ENCODE results near the gene CNTLN. TPM values are rescaled to one million over a fixed set of nuclear protein-coding genes. Genes with fewer than 3 reads are reported as not detected.

CNTLN gene
- total and polyA plus RNA-seq, 2 experiments from 2014 or later: 17.7 to 21.8 TPM

DNA sequence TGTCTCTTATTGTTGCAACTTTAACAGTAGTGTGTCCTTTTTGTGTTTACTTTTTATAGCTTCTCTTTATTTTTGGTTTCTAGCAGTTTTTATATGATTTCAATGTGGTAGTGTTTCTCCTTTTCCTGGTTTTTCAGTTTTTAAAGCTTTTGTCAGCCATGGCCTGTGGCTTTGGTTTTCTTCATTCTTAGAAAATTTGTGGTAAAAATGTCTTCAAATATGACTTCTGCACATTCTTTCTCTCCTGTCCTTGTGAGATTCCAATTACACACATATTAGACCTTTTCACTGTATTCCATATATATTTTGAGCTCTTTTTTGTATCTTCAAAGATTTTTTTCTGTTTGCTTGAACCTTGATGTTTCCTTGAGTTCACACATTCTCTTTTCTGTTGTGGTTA lies 180.5 kb downstream of the CNTLN start (continued):
- TF ChIP-seq, protein P1, sequence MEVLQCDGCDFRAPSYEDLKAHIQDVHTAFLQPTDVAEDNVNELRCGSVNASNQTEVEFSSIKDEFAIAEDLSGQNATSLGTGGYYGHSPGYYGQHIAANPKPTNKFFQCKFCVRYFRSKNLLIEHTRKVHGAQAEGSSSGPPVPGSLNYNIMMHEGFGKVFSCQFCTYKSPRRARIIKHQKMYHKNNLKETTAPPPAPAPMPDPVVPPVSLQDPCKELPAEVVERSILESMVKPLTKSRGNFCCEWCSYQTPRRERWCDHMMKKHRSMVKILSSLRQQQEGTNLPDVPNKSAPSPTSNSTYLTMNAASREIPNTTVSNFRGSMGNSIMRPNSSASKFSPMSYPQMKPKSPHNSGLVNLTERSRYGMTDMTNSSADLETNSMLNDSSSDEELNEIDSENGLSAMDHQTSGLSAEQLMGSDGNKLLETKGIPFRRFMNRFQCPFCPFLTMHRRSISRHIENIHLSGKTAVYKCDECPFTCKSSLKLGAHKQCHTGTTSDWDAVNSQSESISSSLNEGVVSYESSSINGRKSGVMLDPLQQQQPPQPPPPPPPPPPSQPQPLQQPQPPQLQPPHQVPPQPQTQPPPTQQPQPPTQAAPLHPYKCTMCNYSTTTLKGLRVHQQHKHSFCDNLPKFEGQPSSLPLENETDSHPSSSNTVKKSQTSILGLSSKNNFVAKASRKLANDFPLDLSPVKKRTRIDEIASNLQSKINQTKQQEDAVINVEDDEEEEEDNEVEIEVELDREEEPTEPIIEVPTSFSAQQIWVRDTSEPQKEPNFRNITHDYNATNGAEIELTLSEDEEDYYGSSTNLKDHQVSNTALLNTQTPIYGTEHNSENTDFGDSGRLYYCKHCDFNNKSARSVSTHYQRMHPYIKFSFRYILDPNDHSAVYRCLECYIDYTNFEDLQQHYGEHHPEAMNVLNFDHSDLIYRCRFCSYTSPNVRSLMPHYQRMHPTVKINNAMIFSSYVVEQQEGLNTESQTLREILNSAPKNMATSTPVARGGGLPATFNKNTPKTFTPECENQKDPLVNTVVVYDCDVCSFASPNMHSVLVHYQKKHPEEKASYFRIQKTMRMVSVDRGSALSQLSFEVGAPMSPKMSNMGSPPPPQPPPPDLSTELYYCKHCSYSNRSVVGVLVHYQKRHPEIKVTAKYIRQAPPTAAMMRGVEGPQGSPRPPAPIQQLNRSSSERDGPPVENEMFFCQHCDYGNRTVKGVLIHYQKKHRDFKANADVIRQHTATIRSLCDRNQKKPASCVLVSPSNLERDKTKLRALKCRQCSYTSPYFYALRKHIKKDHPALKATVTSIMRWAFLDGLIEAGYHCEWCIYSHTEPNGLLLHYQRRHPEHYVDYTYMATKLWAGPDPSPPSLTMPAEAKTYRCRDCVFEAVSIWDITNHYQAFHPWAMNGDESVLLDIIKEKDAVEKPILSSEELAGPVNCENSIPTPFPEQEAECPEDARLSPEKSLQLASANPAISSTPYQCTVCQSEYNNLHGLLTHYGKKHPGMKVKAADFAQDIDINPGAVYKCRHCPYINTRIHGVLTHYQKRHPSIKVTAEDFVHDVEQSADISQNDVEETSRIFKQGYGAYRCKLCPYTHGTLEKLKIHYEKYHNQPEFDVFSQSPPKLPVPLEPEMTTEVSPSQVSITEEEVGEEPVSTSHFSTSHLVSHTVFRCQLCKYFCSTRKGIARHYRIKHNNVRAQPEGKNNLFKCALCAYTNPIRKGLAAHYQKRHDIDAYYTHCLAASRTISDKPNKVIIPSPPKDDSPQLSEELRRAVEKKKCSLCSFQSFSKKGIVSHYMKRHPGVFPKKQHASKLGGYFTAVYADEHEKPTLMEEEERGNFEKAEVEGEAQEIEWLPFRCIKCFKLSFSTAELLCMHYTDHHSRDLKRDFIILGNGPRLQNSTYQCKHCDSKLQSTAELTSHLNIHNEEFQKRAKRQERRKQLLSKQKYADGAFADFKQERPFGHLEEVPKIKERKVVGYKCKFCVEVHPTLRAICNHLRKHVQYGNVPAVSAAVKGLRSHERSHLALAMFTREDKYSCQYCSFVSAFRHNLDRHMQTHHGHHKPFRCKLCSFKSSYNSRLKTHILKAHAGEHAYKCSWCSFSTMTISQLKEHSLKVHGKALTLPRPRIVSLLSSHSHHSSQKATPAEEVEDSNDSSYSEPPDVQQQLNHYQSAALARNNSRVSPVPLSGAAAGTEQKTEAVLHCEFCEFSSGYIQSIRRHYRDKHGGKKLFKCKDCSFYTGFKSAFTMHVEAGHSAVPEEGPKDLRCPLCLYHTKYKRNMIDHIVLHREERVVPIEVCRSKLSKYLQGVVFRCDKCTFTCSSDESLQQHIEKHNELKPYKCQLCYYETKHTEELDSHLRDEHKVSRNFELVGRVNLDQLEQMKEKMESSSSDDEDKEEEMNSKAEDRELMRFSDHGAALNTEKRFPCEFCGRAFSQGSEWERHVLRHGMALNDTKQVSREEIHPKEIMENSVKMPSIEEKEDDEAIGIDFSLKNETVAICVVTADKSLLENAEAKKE (CRISPR knock-in tag; IDR thresholded peaks at IDR 0.05): no peak
- TF ChIP-seq NANOG (IDR thresholded peaks at IDR 0.05; ENCODE audit: borderline replicate concordance): no peak
- no peak for TF ChIP-seq EZH2phosphoT487 (IDR thresholded peaks at IDR 0.05; ENCODE audit: unreplicated experiment)
- no peak for TF ChIP-seq JUNB (IDR thresholded peaks at IDR 0.05; ENCODE audit: unreplicated experiment)
- TF ChIP-seq, protein P2, sequence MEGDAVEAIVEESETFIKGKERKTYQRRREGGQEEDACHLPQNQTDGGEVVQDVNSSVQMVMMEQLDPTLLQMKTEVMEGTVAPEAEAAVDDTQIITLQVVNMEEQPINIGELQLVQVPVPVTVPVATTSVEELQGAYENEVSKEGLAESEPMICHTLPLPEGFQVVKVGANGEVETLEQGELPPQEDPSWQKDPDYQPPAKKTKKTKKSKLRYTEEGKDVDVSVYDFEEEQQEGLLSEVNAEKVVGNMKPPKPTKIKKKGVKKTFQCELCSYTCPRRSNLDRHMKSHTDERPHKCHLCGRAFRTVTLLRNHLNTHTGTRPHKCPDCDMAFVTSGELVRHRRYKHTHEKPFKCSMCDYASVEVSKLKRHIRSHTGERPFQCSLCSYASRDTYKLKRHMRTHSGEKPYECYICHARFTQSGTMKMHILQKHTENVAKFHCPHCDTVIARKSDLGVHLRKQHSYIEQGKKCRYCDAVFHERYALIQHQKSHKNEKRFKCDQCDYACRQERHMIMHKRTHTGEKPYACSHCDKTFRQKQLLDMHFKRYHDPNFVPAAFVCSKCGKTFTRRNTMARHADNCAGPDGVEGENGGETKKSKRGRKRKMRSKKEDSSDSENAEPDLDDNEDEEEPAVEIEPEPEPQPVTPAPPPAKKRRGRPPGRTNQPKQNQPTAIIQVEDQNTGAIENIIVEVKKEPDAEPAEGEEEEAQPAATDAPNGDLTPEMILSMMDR (conservative IDR thresholded peaks at IDR 0.05; ENCODE audit: low read depth in 2 of 2): no peak
- no peak for TF ChIP-seq ZNF114 (CRISPR knock-in tag; IDR thresholded peaks at IDR 0.05)

DNA sequence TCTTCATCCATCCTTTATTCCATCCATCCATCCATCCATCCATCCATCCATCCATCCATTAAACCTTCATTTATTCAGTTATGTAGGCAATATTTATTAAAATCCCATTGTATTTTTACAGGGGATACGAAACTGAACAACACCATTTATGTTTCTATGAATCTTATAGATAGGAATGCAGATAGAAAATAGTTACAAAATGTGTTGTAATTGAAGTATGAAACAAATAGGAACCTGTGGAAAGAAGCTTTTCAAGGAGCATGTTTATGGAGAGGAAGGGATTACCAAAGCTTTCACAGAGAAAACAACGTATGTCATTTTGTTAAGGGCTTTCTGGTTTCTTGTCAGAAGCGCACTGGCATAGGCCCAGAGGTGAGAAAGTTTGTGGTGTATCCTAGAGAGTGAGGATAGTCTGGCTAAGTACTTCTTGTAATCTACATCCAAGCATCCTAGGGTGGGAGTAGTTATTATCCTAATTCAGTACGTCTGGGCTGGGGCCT lies 184.0 kb downstream of the CNTLN start:
- peaks cover 3% of the 10 kb centered on the region; the same call in 1 of the 2 replicates for H3K4me1 ChIP-seq (ENCODE audit: insufficient read depth)
- Mint-ChIP-seq H3K27me3 (ENCODE audit: insufficient read depth, low read depth, poor library complexity) (no peaks in the 10 kb centered on the region), H3K36me3 (ENCODE audit: low read depth) (no peaks in the 10 kb centered on the region), H3K9me3 (no peaks in the 10 kb centered on the region), H3K27ac (no peak overlapping the region), H3K4me3 (no peak overlapping the region), H3K4me1 (peaks cover 6% of the 10 kb centered on the region)
- no peaks in the 10 kb centered on the region for H3K79me2 ChIP-seq (replicated peaks; ENCODE audit: insufficient read depth)
- H2AFZ ChIP-seq: no peak overlapping the region
- H3K27me3 ChIP-seq (ENCODE audit: insufficient read depth): no peaks in the 10 kb centered on the region
- DNase-seq (ENCODE audit: low spot score) (no peak), ATAC-seq (no peak)
- H3K4me3 ChIP-seq: no peak overlapping the region
- H3K9me2 ChIP-seq (ENCODE audit: insufficient read depth): no peaks in the 10 kb centered on the region
- no peaks in the 10 kb centered on the region for H4K20me1 ChIP-seq (replicated peaks; ENCODE audit: insufficient read depth)
- no peak overlapping the region for H3K4me2 ChIP-seq
- no peak overlapping the region for H3K27ac ChIP-seq (ENCODE audit: low read depth)
- H3K36me3 ChIP-seq (ENCODE audit: insufficient read depth): no peaks in the 10 kb centered on the region
- no peaks in the 10 kb centered on the region for H3F3A ChIP-seq (replicated peaks; ENCODE audit: low read depth)
- no peak for TF ChIP-seq EZH2 (IDR thresholded peaks at IDR 0.05; ENCODE audit: low read depth, unreplicated experiment)
- no peak for TF ChIP-seq NANOG (IDR thresholded peaks at IDR 0.05; ENCODE audit: borderline replicate concordance)
- no peak for TF ChIP-seq POLR2AphosphoS5 (IDR thresholded peaks at IDR 0.05; ENCODE audit: low read depth)
- TF ChIP-seq, protein P2 (conservative IDR thresholded peaks at IDR 0.05; ENCODE audit: low read depth in 2 of 2): no peak
- no peak for TF ChIP-seq JUNB (IDR thresholded peaks at IDR 0.05; ENCODE audit: unreplicated experiment)
- TF ChIP-seq, protein P3, sequence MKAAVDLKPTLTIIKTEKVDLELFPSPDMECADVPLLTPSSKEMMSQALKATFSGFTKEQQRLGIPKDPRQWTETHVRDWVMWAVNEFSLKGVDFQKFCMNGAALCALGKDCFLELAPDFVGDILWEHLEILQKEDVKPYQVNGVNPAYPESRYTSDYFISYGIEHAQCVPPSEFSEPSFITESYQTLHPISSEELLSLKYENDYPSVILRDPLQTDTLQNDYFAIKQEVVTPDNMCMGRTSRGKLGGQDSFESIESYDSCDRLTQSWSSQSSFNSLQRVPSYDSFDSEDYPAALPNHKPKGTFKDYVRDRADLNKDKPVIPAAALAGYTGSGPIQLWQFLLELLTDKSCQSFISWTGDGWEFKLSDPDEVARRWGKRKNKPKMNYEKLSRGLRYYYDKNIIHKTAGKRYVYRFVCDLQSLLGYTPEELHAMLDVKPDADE (IDR thresholded peaks at IDR 0.05): no peak
